Activated CD8-positive, alpha-beta memory T cell treated with anti-CD3 and anti-CD28 coated beads, Interleukin-2, amount 10 ng/mL, durations not matched to agents 7 days and 5 days (primary cell): ENCODE data around the gene CAPN10. TPM values are rescaled to one million over a fixed set of nuclear protein-coding genes. Genes with fewer than 3 reads are reported as not detected.
A peak's percentile ranks its signal among the peaks of the same experiment; 100 is the strongest.

Experiments
- ATAC-seq: fragments of 150-1000 bp; cut with Tn5 transposase; one replicate; pipeline ENCODE4 v1.10.0; 2021; ENCODE audit warnings: moderate library complexity
- CTCF ChIA-PET: fragments of 350-600 bp; sonication (Branson Sonifier 250); formaldehyde crosslinking; loops from one replicate; lab custom pipeline; 2021; ENCODE audit warnings: antibody characterized with exemption; lab: Charles Lee
- DNase-seq: peaks from one replicate; pipeline ENCODE4 v3.0.0-alpha.2; 2020
- H3K27ac Mint-ChIP-seq: one replicate; pipeline ENCODE4 v1.8.0; 2021; ENCODE audit warnings: mild to moderate bottlenecking, mixed read lengths
- H3K27me3 Mint-ChIP-seq: one replicate; pipeline ENCODE4 v1.8.0; 2021; ENCODE audit warnings: mixed read lengths
- H3K36me3 Mint-ChIP-seq: one replicate; pipeline ENCODE4 v1.8.0; 2021; ENCODE audit warnings: mild to moderate bottlenecking, mixed read lengths
- H3K4me1 Mint-ChIP-seq: one replicate; pipeline ENCODE4 v1.8.0; 2021; ENCODE audit warnings: mixed read lengths
- H3K4me3 Mint-ChIP-seq: one replicate; pipeline ENCODE4 v1.8.0; 2021; ENCODE audit warnings: mild to moderate bottlenecking, moderate library complexity, mixed read lengths
- H3K9me3 Mint-ChIP-seq: one replicate; pipeline ENCODE4 v1.8.0; 2022; ENCODE audit warnings: low read depth, mixed read lengths
- total RNA-seq, 2 experiments: library from RNA; stranded (reverse); gene quantifications; one replicate each; pipeline ENCODE4 v1.2.3, GENCODE V29; 2021

CAPN10 gene
- total RNA-seq, 2 experiments from 2014 or later = 54.0 to 75.8 TPM

DNA sequence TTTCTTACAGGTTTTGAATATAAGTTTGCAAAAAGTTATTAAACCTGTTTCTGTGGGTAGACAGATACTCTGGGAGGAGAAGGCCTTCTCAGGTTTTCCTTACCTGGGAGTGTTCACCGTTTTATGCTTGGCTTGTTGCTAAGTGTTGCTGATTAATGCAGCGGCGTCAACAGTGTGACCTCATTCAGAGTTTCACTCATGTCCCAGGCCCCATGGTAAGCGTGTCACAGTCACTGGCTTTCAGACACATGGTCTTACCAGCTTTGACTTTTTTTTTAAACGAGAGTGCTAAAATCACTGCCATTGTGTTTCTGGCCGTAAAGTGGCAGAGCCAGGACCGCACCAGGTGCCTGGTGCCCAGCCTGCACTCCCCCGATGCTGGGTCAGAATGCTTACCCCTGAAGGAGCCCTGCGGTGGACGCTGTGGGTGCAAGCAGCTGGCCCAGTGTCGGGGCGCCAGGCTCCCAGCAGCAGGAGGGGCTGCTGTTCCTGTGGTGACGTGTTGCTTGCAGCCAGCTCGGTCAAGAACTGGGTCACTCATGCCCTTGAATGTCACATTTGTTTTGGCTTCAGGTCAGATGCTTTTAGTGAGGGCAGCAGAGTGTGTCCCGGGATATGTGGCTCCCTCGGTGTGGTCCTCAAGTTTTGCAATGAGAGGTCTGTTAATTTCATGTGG, 3.5 kb downstream of the CAPN10 start:
- ATAC-seq = no peak
- no peaks in the 10 kb centered on the region for H3K9me3 Mint-ChIP-seq
- H3K4me3 Mint-ChIP-seq = no peak overlapping the region
- H3K4me1 Mint-ChIP-seq = peaks cover 29% of the 10 kb centered on the region
- H3K27ac Mint-ChIP-seq = no peak overlapping the region
- no peak for DNase-seq
- H3K27me3 Mint-ChIP-seq = no peaks in the 10 kb centered on the region
- CTCF ChIA-PET = interaction anchor here (7.0 kb wide), 1 partner anchor 33 kb away, joined by 62 read pairs; the partner anchor contains the start of gene GPR35
- peaks cover 4% of the 10 kb centered on the region for H3K36me3 Mint-ChIP-seq

GRCh38 chr2:240590681-240591111, 4.2 kb downstream of the CAPN10 start:
- no peaks in the 10 kb centered on the region for H3K9me3 Mint-ChIP-seq
- H3K36me3 Mint-ChIP-seq = peaks cover 4% of the 10 kb centered on the region
- H3K4me3 Mint-ChIP-seq = no peak overlapping the region
- no peak for DNase-seq
- CTCF ChIA-PET = no interaction called here
- ATAC-seq = no peak
- H3K4me1 Mint-ChIP-seq = peaks cover 24% of the 10 kb centered on the region
- peak overlapping the region; percentile 28 for H3K27ac Mint-ChIP-seq
- H3K27me3 Mint-ChIP-seq = no peaks in the 10 kb centered on the region

DNA sequence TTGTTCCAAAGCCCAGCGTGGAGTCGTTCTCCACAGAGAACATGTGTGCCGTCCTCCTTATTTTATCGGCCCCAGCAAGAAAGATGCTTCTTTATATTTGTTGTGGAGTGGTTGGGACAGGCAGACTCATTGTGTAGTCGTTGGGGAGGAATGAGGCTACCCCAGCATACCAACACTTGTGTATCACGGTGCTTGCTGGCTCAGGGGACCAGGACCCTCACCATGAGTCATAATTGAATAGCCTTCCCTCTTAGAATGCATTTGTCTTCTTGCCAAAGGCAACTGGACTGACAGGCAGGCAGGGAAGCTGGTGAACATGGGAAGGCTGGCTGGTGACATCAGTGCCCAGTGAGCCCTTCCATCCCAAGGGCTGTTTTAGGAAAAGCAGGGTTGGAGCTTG, 4.7 kb downstream of the CAPN10 start:
- no peak overlapping the region for H3K4me3 Mint-ChIP-seq

GRCh38 chr2:240591784-240592183, 5.2 kb downstream of the CAPN10 start:
- Mint-ChIP-seq H3K27me3 (no peaks in the 10 kb centered on the region), H3K4me1 (peaks cover 25% of the 10 kb centered on the region), H3K27ac (peak overlapping the region; percentile 13), H3K36me3 (peaks cover 4% of the 10 kb centered on the region), H3K9me3 (no peaks in the 10 kb centered on the region), H3K4me3 (no peak overlapping the region)
- ATAC-seq = no peak
- CTCF ChIA-PET = interaction anchor here (1.2 kb wide), 1 partner anchor 78 kb away, joined by 3 read pairs; no protein-coding TSS in a partner anchor
- no peak for DNase-seq

More for the DNA sequence above, 4.7 kb downstream of the CAPN10 start:
- Mint-ChIP-seq H3K27ac (no peak overlapping the region), H3K9me3 (no peaks in the 10 kb centered on the region), H3K27me3 (no peaks in the 10 kb centered on the region), H3K4me1 (peaks cover 25% of the 10 kb centered on the region), H3K36me3 (peaks cover 4% of the 10 kb centered on the region)
- CTCF ChIA-PET = interaction anchor here (1.2 kb wide), 1 partner anchor 77 kb away, joined by 3 read pairs; no protein-coding TSS in a partner anchor
- DNase-seq (no peak), ATAC-seq (no peak)

GRCh38 chr2:240593026-240593702, 6.6 kb downstream of the CAPN10 start:
- no peaks in the 10 kb centered on the region for H3K27me3 Mint-ChIP-seq
- DNase-seq = no peak
- ATAC-seq = no peak
- no peak overlapping the region for H3K27ac Mint-ChIP-seq
- no peak overlapping the region for H3K4me3 Mint-ChIP-seq
- CTCF ChIA-PET = interaction anchor here (0.9 to 1.5 kb wide), 3 partner anchors 8 to 79 kb away, joined by 3 to 6 read pairs (median 4); no protein-coding TSS in a partner anchor
- peaks cover 4% of the 10 kb centered on the region for H3K36me3 Mint-ChIP-seq
- H3K9me3 Mint-ChIP-seq = no peaks in the 10 kb centered on the region
- peaks cover 16% of the 10 kb centered on the region for H3K4me1 Mint-ChIP-seq

GRCh38 chr2:240593703-240594451, 7.3 kb downstream of the CAPN10 start:
- H3K4me3 Mint-ChIP-seq = no peak overlapping the region
- peaks cover 8% of the 10 kb centered on the region for H3K4me1 Mint-ChIP-seq
- CTCF ChIA-PET = interaction anchor here (0.7 to 1.9 kb wide), 5 partner anchors 9 to 80 kb away, joined by 3 to 6 read pairs (median 4); no protein-coding TSS in a partner anchor
- ATAC-seq = no peak
- DNase-seq = no peak
- no peak overlapping the region for H3K27ac Mint-ChIP-seq
- no peaks in the 10 kb centered on the region for H3K9me3 Mint-ChIP-seq
- H3K36me3 Mint-ChIP-seq = peaks cover 4% of the 10 kb centered on the region
- H3K27me3 Mint-ChIP-seq = no peaks in the 10 kb centered on the region

- H3K4me1 Mint-ChIP-seq = peaks cover 5% of the 10 kb centered on the region
- no peak overlapping the region for H3K27ac Mint-ChIP-seq
Measured at GRCh38 chr2:240594511-240595380, 8.2 kb downstream of the CAPN10 start.

DNA sequence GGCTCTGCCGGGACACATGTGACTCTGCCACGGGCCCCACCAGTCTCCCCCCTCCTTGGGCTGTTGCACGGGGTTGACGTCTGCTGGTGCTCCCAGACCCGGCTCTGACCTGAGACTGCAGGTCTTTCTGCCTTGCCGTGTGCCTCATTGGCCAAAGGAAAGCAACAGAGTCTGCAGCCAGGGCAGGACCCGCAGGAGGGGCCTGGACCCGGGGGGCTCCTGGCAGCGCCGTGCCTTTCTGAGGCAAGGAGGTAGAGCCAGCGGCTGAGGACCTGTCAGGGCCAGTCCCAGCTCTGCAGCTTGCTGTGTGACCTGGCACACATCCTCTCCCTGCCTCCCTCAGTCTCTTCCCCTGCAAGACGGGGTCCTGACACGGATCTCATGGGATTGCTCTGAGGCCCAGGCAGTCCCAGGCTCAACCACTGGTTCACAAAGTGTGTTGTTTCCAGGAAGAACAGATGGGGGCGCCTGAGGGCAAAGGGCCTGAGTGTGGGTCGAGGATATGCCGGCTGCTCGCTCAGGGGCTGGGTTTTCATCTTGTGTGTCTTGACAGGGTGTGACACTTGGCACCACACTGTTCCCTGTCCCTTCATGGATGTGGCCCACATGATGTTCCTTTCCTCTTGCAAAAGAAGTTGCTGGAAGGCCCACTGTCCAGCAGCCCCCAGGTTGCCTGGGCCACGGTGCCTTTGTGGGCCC, 9.0 kb downstream of the CAPN10 start:
- DNase-seq (peak; percentile 78), ATAC-seq (peak; percentile 77)
- Mint-ChIP-seq H3K9me3 (no peaks in the 10 kb centered on the region), H3K36me3 (peaks cover 2% of the 10 kb centered on the region), H3K4me3 (no peak overlapping the region), H3K4me1 (peaks cover 5% of the 10 kb centered on the region), H3K27ac (peak overlapping the region; percentile 60), H3K27me3 (no peaks in the 10 kb centered on the region)
- CTCF ChIA-PET = interaction anchor here (0.9 to 1.9 kb wide), 4 partner anchors 16 to 108 kb away, joined by 3 to 5 read pairs (median 4); partner anchors contain the start of gene GPR35

More at GRCh38 chr2:240594511-240595380, 8.2 kb downstream of the CAPN10 start:
- ATAC-seq = no peak
- H3K9me3 Mint-ChIP-seq = no peaks in the 10 kb centered on the region
- peaks cover 2% of the 10 kb centered on the region for H3K36me3 Mint-ChIP-seq
- no peak for DNase-seq
- CTCF ChIA-PET = interaction anchor here (0.7 to 1.9 kb wide), 5 partner anchors 10 to 81 kb away, joined by 3 to 6 read pairs (median 3); partner anchors contain the start of gene GPR35
- no peak overlapping the region for H3K4me3 Mint-ChIP-seq
- no peaks in the 10 kb centered on the region for H3K27me3 Mint-ChIP-seq

DNA sequence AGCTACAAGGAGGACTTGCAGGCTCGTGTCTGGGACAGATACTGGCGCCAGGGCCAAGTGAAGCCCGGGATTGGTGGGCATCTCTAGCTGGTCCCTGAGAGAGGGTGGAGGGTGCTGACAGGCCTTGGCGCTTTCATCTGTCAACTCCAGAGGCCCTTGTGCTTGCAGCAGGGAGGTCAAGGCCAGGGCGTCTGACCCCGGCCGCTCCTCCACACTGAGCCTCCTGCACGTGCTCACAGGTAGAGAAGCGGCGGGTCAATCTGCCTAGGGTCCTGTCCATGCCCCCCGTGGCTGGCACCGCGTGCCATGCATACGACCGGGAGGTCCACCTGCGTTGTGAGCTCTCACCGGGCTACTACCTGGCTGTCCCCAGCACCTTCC, 9.5 kb downstream of the CAPN10 start:
- DNase-seq (no peak), ATAC-seq (no peak)
- Mint-ChIP-seq H3K27ac (peak overlapping the region; percentile 60), H3K4me1 (peaks cover 5% of the 10 kb centered on the region), H3K4me3 (no peak overlapping the region), H3K36me3 (peaks cover 2% of the 10 kb centered on the region), H3K27me3 (no peaks in the 10 kb centered on the region), H3K9me3 (no peaks in the 10 kb centered on the region)
- CTCF ChIA-PET = interaction anchor here (0.9 to 1.4 kb wide), 5 partner anchors 10 to 108 kb away, joined by 3 to 4 read pairs (median 3); partner anchors contain the start of gene GPR35

DNA sequence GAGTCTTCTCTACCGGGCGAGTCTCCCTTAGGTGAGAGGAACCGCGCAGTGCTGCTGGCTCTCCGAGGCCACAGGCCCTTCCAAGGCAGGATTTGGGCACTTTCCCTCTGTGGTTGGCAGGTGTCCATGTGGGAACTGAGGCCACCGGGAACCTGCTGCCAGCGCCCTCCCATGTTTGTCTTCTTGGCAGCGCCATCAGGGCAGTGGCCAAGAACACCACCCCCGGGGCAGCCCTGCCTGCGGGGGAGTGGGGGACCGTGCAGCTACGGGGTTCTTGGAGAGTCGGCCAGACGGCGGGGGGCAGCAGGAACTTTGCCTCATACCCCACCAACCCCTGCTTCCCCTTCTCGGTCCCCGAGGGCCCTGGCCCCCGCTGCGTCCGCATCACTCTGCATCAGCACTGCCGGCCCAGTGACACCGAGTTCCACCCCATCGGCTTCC, 10.0 kb downstream of the CAPN10 start:
- Mint-ChIP-seq H3K9me3 (no peaks in the 10 kb centered on the region), H3K4me1 (peaks cover 5% of the 10 kb centered on the region), H3K36me3 (peaks cover 2% of the 10 kb centered on the region), H3K27ac (no peak overlapping the region), H3K27me3 (no peaks in the 10 kb centered on the region), H3K4me3 (no peak overlapping the region)
- DNase-seq (no peak), ATAC-seq (no peak)
- CTCF ChIA-PET = interaction anchor here (0.9 to 1.4 kb wide), 5 partner anchors 9 to 107 kb away, joined by 3 to 4 read pairs (median 3); partner anchors contain the start of gene GPR35

- Mint-ChIP-seq H3K27ac (no peak overlapping the region), H3K27me3 (no peaks in the 10 kb centered on the region), H3K4me1 (peaks cover 5% of the 10 kb centered on the region), H3K9me3 (no peaks in the 10 kb centered on the region), H3K36me3 (peaks cover 2% of the 10 kb centered on the region), H3K4me3 (no peak overlapping the region)
- CTCF ChIA-PET = interaction anchor here (1.3 to 1.4 kb wide), 2 partner anchors 9 to 15 kb away, joined by 3 read pairs; no protein-coding TSS in a partner anchor
- DNase-seq = no peak
- no peak for ATAC-seq
Measured at GRCh38 chr2:240597054-240597418, 10.5 kb downstream of the CAPN10 start.
